ENCODE results near the gene PAK1.

Gene PAK1

DNA sequence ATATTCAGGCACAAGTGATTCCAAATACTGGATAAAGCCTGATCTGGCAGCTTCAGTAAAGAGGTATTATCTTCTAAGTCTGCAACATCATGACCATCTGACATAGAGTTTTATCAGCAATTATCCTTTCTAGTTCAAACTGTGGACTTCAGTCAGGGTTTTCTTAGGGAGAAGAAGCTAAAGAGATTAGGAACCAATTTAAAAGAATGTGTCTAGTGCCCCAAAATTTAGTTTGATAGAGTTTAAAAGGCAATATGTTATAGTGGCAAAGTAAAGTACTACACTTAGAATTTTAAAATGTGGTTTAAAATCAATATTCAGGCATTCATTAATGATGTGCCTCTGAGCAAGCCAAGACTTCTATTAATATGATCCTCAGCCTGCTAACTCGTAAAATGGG, 5.4 kb downstream of the PAK1 start:
- H3K9ac ChIP-seq (ENCODE audit: low read length) = no peak overlapping the region
- peaks cover 46% of the 10 kb centered on the region for H3K79me2 ChIP-seq (ENCODE audit: control insufficient read depth, insufficient read depth, low read length)
- no peak overlapping the region for H3K56ac ChIP-seq (ENCODE audit: low read length)
- peaks cover 8% of the 10 kb centered on the region for H3K79me1 ChIP-seq (ENCODE audit: low read length)
- H4K8ac ChIP-seq (ENCODE audit: low read depth, low read length) = no peak overlapping the region
- no peak overlapping the region for H3K18ac ChIP-seq (ENCODE audit: low read length)
- no peak overlapping the region for H2BK5ac ChIP-seq (ENCODE audit: low read length)
- H4K5ac ChIP-seq (ENCODE audit: low read length) = no peak overlapping the region
- no peak for DNase-seq
- no CpG with 5 or more reads among the region's 1 CpG for WGBS (ENCODE audit: extremely low coverage, insufficient coverage, low lambda C conversion rate)
- no peak overlapping the region for H3K23ac ChIP-seq (ENCODE audit: low read length)
- no peak overlapping the region for H3K4me2 ChIP-seq (ENCODE audit: low read length)
- no peaks in the 10 kb centered on the region for H3K27me3 ChIP-seq (ENCODE audit: insufficient read depth, low read length, poor library complexity)
- H3K27ac ChIP-seq (ENCODE audit: low read depth, low read length) = no peak overlapping the region
- no peak overlapping the region for H3K4ac ChIP-seq (ENCODE audit: low read depth, low read length)
- H2AK5ac ChIP-seq (ENCODE audit: low read length) = no peak overlapping the region
- H3K4me1 ChIP-seq (ENCODE audit: control insufficient read depth, low read depth, low read length) = peaks cover 14% of the 10 kb centered on the region
- H3K4me3 ChIP-seq (ENCODE audit: low read length) = no peak overlapping the region
- no peaks in the 10 kb centered on the region for H3K36me3 ChIP-seq (ENCODE audit: control insufficient read depth, insufficient read depth, low read length)
- H2BK120ac ChIP-seq (ENCODE audit: low read depth, low read length) = no peak overlapping the region
- no peak overlapping the region for H2BK15ac ChIP-seq (replicated peaks; ENCODE audit: low read depth)

DNA sequence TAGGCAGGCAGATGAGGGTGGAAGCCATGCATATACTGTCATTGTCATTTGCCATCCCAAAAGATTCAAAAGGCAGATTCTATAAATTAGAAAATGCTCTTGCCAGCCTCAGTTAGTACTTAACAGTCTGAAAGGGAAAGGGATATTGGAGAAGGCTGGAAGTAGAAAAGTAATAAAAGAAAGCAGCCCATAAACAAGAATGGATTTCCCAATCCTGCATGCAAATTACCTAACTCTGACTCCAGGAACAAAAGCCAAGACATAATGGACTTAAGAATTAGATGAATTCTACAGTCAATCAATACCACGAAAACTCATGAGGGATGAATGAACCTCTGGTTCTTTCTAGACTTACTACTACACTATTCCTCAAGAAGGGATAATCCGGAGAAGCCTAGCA, 5.9 kb downstream of the PAK1 start:
- H3K56ac ChIP-seq (ENCODE audit: low read length) = no peak overlapping the region
- no peak overlapping the region for H4K8ac ChIP-seq (ENCODE audit: low read depth, low read length)
- H3K27ac ChIP-seq (ENCODE audit: low read depth, low read length) = no peak overlapping the region
- no peak overlapping the region for H3K9ac ChIP-seq (ENCODE audit: low read length)
- no peak overlapping the region for H2BK120ac ChIP-seq (ENCODE audit: low read depth, low read length)
- no peak for DNase-seq
- H3K4me2 ChIP-seq (ENCODE audit: low read length) = no peak overlapping the region
- peaks cover 14% of the 10 kb centered on the region for H3K4me1 ChIP-seq (ENCODE audit: control insufficient read depth, low read depth, low read length)
- H2BK15ac ChIP-seq (replicated peaks; ENCODE audit: low read depth) = no peak overlapping the region
- H3K4ac ChIP-seq (ENCODE audit: low read depth, low read length) = no peak overlapping the region
- no peak overlapping the region for H3K4me3 ChIP-seq (ENCODE audit: low read length)
- H3K27me3 ChIP-seq (ENCODE audit: insufficient read depth, low read length, poor library complexity) = no peaks in the 10 kb centered on the region
- no peak overlapping the region for H4K5ac ChIP-seq (ENCODE audit: low read length)
- H3K18ac ChIP-seq (ENCODE audit: low read length) = no peak overlapping the region
- no peak overlapping the region for H2BK5ac ChIP-seq (ENCODE audit: low read length)
- WGBS (ENCODE audit: extremely low coverage, insufficient coverage, low lambda C conversion rate) = no CpG with 5 or more reads among the region's 2 CpGs
- H2AK5ac ChIP-seq (ENCODE audit: low read length) = no peak overlapping the region
- peaks cover 47% of the 10 kb centered on the region for H3K79me2 ChIP-seq (ENCODE audit: control insufficient read depth, insufficient read depth, low read length)
- H3K79me1 ChIP-seq (ENCODE audit: low read length) = peaks cover 8% of the 10 kb centered on the region
- H3K23ac ChIP-seq (ENCODE audit: low read length) = no peak overlapping the region
- H3K36me3 ChIP-seq (ENCODE audit: control insufficient read depth, insufficient read depth, low read length) = no peaks in the 10 kb centered on the region

DNA sequence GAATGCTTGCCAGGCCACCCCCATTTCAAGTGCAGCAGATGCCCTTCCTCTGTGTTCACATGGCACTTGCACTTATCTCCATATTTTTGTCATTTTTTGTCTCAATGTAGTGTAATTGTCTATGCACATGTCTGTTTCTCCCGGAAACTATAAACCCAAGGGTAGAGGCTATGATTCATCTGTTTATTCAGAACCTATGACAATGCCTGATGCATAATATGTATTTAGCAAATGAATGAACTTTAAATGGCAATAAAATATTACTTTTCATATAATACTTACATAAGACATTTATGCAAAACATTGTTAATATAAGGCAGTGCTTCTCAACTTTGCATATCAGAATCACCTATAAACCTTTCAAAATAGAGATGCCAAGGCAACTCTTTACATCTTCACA, 6.7 kb downstream of the PAK1 start:
- H3K4ac ChIP-seq (ENCODE audit: low read depth, low read length) = no peak overlapping the region
- H2AK5ac ChIP-seq (ENCODE audit: low read length) = no peak overlapping the region
- H3K4me2 ChIP-seq (ENCODE audit: low read length) = no peak overlapping the region
- H3K56ac ChIP-seq (ENCODE audit: low read length) = no peak overlapping the region
- H4K8ac ChIP-seq (ENCODE audit: low read depth, low read length) = no peak overlapping the region
- peaks cover 12% of the 10 kb centered on the region for H3K4me1 ChIP-seq (ENCODE audit: control insufficient read depth, low read depth, low read length)
- H3K79me1 ChIP-seq (ENCODE audit: low read length) = peaks cover 8% of the 10 kb centered on the region
- no peak overlapping the region for H4K5ac ChIP-seq (ENCODE audit: low read length)
- no peak overlapping the region for H3K27ac ChIP-seq (ENCODE audit: low read depth, low read length)
- no peak overlapping the region for H2BK5ac ChIP-seq (ENCODE audit: low read length)
- no peaks in the 10 kb centered on the region for H3K36me3 ChIP-seq (ENCODE audit: control insufficient read depth, insufficient read depth, low read length)
- no peak overlapping the region for H3K18ac ChIP-seq (ENCODE audit: low read length)
- peaks cover 44% of the 10 kb centered on the region for H3K79me2 ChIP-seq (ENCODE audit: control insufficient read depth, insufficient read depth, low read length)
- H2BK15ac ChIP-seq (replicated peaks; ENCODE audit: low read depth) = no peak overlapping the region
- WGBS (ENCODE audit: extremely low coverage, insufficient coverage, low lambda C conversion rate) = no CpG with 5 or more reads among the region's 1 CpG
- no peak for DNase-seq
- no peak overlapping the region for H3K9ac ChIP-seq (ENCODE audit: low read length)
- H3K23ac ChIP-seq (ENCODE audit: low read length) = no peak overlapping the region
- no peaks in the 10 kb centered on the region for H3K27me3 ChIP-seq (ENCODE audit: insufficient read depth, low read length, poor library complexity)
- no peak overlapping the region for H2BK120ac ChIP-seq (ENCODE audit: low read depth, low read length)
- H3K4me3 ChIP-seq (ENCODE audit: low read length) = no peak overlapping the region

DNA sequence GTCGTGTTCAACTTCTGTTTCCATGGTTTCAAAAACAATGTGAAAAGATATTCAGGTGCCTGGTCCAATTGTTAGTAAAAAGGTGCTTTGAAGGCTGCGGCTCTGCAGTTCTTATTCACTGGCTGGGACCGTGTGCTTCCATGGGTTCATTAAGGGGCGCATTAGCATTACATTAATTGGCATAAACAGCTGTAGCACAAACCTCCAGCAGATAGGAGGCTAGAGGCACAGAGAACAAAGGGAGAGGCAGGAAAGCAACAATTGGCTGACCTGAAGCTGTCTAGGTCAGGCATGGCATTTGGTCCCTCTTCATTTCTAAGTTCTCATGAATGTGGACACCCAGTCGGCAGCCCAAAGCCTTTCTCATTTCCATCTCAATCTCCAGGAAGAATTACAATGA, 16.6 kb downstream of the PAK1 start:
- H3K27me3 ChIP-seq (ENCODE audit: insufficient read depth, low read length, poor library complexity) = no peaks in the 10 kb centered on the region

GRCh38 chr11:77455740-77456139, 18.2 kb downstream of the PAK1 start:
- Histone ChIP-seq H2AK5ac (ENCODE audit: low read length) (no peak overlapping the region), H4K5ac (ENCODE audit: low read length) (no peak overlapping the region), H3K27ac (ENCODE audit: low read depth, low read length) (no peak overlapping the region), H3K23ac (ENCODE audit: low read length) (no peak overlapping the region), H2BK120ac (ENCODE audit: low read depth, low read length) (no peak overlapping the region), H3K4me1 (ENCODE audit: control insufficient read depth, low read depth, low read length) (no peaks in the 10 kb centered on the region), H3K18ac (ENCODE audit: low read length) (no peak overlapping the region), H3K27me3 (ENCODE audit: insufficient read depth, low read length, poor library complexity) (no peaks in the 10 kb centered on the region), H3K4ac (ENCODE audit: low read depth, low read length) (no peak overlapping the region), H4K8ac (ENCODE audit: low read depth, low read length) (no peak overlapping the region), H3K4me2 (ENCODE audit: low read length) (no peak overlapping the region), H3K56ac (ENCODE audit: low read length) (no peak overlapping the region), H2BK5ac (ENCODE audit: low read length) (no peak overlapping the region), H3K4me3 (ENCODE audit: low read length) (no peak overlapping the region), H2BK15ac (replicated peaks; ENCODE audit: low read depth) (no peak overlapping the region), H3K79me1 (ENCODE audit: low read length) (no peaks in the 10 kb centered on the region), H3K79me2 (ENCODE audit: control insufficient read depth, insufficient read depth, low read length) (peaks cover 21% of the 10 kb centered on the region), H3K9ac (ENCODE audit: low read length) (no peak overlapping the region), H3K36me3 (ENCODE audit: control insufficient read depth, insufficient read depth, low read length) (no peaks in the 10 kb centered on the region)
- DNase-seq = no peak

More for the DNA sequence above, 16.6 kb downstream of the PAK1 start:
- DNase-seq = peak; percentile 25
- H3K79me1 ChIP-seq (ENCODE audit: low read length) = no peaks in the 10 kb centered on the region
- H3K56ac ChIP-seq (ENCODE audit: low read length) = no peak overlapping the region
- H3K4me2 ChIP-seq (ENCODE audit: low read length) = no peak overlapping the region
- no peak overlapping the region for H3K27ac ChIP-seq (ENCODE audit: low read depth, low read length)
- no peak overlapping the region for H2BK5ac ChIP-seq (ENCODE audit: low read length)
- no peak overlapping the region for H2BK120ac ChIP-seq (ENCODE audit: low read depth, low read length)
- H3K4me1 ChIP-seq (ENCODE audit: control insufficient read depth, low read depth, low read length) = no peaks in the 10 kb centered on the region
- H2BK15ac ChIP-seq (replicated peaks; ENCODE audit: low read depth) = no peak overlapping the region
- H4K8ac ChIP-seq (ENCODE audit: low read depth, low read length) = no peak overlapping the region
- peak overlapping the region; percentile 8 for H3K18ac ChIP-seq (ENCODE audit: low read length)
- no peak overlapping the region for H3K4me3 ChIP-seq (ENCODE audit: low read length)
- no peak overlapping the region for H3K4ac ChIP-seq (ENCODE audit: low read depth, low read length)
- no peak overlapping the region for H3K9ac ChIP-seq (ENCODE audit: low read length)
- no peak overlapping the region for H4K5ac ChIP-seq (ENCODE audit: low read length)
- no CpG with 5 or more reads among the region's 5 CpGs for WGBS (ENCODE audit: extremely low coverage, insufficient coverage, low lambda C conversion rate)
- H2AK5ac ChIP-seq (ENCODE audit: low read length) = no peak overlapping the region
- no peak overlapping the region for H3K23ac ChIP-seq (ENCODE audit: low read length)
- no peaks in the 10 kb centered on the region for H3K36me3 ChIP-seq (ENCODE audit: control insufficient read depth, insufficient read depth, low read length)
- peaks cover 22% of the 10 kb centered on the region for H3K79me2 ChIP-seq (ENCODE audit: control insufficient read depth, insufficient read depth, low read length)

DNA sequence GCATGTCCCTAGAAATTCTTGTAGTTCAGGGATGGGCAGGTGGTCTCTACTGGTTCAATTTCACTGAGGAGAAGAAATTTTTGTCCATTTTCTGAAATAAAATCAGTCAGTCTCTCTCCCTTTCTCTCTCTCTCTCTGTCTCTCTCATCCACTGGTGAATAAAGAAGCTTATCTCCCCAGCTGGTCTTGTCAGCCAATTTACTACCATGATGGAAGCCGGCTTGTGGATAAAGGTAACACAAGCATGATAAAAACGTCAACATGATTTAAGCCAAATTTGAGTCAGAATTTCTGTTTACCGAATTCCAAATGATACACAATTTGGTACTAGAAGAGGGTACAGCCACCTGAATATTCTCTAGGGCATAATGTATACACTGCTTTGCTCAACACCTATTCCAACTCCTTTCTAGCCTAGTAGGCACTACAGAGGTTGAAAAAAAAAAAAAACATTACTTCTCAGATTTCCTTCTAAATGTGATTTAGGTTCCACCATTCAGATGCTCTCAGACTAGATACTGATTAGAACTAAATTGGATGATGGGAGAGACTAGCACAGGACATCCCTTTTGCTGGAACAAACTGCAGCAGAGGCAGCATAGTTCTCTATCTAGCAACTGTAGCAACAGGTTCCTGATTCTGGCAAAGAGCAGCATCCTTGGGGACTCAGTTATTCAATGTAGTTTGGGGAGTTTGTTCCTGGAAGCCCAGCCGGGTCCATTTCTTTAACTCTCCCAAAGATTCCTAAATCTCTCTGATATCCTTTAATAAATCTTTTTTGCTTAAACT, 18.8 kb downstream of the PAK1 start:
- peaks cover 2% of the 10 kb centered on the region for H3K79me1 ChIP-seq (ENCODE audit: low read length)
- no peak overlapping the region for H3K27ac ChIP-seq (ENCODE audit: low read depth, low read length)
- no peak for DNase-seq
- H3K4me3 ChIP-seq (ENCODE audit: low read length) = no peak overlapping the region
- H2BK15ac ChIP-seq (replicated peaks; ENCODE audit: low read depth) = no peak overlapping the region
- no peak overlapping the region for H3K9ac ChIP-seq (ENCODE audit: low read length)
- no peak overlapping the region for H4K8ac ChIP-seq (ENCODE audit: low read depth, low read length)
- H2BK120ac ChIP-seq (ENCODE audit: low read depth, low read length) = no peak overlapping the region
- H3K79me2 ChIP-seq (ENCODE audit: control insufficient read depth, insufficient read depth, low read length) = peaks cover 26% of the 10 kb centered on the region
- no peak overlapping the region for H3K18ac ChIP-seq (ENCODE audit: low read length)
- no peak overlapping the region for H3K4me2 ChIP-seq (ENCODE audit: low read length)
- H2BK5ac ChIP-seq (ENCODE audit: low read length) = no peak overlapping the region
- no peak overlapping the region for H2AK5ac ChIP-seq (ENCODE audit: low read length)
- H3K27me3 ChIP-seq (ENCODE audit: insufficient read depth, low read length, poor library complexity) = no peaks in the 10 kb centered on the region
- no peak overlapping the region for H3K56ac ChIP-seq (ENCODE audit: low read length)
- H3K23ac ChIP-seq (ENCODE audit: low read length) = no peak overlapping the region
- no CpG with 5 or more reads among the region's 4 CpGs for WGBS (ENCODE audit: extremely low coverage, insufficient coverage, low lambda C conversion rate)
- no peak overlapping the region for H3K4ac ChIP-seq (ENCODE audit: low read depth, low read length)
- peaks cover 2% of the 10 kb centered on the region for H3K4me1 ChIP-seq (ENCODE audit: control insufficient read depth, low read depth, low read length)
- H4K5ac ChIP-seq (ENCODE audit: low read length) = no peak overlapping the region
- H3K36me3 ChIP-seq (ENCODE audit: control insufficient read depth, insufficient read depth, low read length) = no peaks in the 10 kb centered on the region
